UCSD-AML1 (cell line): ENCODE data around the gene PPFIA2.

ENCODE experiments used
- DNase-seq: peaks from one replicate; lab custom pipeline; 2025; ENCODE audit not compliant: unreplicated experiment; lab: John Stamatoyannopoulos, UW

Gene PPFIA2

DNA sequence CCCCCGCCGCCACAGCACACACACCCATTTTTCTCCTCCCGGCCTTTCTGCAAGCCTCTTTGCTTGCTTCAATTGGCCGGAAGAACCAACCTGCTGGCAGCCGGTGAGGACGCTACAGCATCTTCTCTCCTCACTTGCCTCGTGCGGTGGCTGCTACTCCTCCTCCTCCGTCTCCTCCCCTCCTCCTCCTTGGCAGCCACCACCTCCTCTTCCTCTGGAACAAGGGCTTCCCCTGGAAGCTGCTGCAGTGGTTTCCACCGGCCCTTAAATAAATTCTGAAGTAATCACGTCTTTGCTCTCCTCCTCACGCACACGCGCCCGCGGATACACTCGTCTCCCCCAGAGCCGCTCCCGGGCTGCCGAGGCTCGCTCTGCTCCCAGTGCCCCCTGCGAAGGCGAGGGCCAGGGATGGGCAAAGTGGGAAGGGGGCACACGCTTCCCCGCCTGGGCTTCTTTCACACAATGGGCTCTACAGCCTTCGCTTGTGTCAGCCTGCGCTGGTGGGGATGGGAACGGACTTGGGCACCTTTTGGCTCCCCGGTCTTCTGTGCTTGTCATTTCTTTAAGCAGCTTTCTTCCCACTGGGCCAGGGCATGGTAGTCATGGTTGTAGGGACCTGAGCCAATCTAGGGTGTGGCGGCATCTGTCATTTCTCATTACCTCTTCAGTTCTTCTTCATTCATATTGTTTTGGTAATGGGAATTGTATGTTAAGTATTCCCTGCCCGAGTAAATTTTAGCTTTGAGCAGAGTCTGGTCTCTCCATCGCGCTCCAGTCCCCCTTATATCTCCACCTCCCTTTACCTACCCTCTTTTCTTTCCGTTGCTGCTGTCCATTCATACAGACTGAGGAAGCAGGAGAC lies at the start of gene PPFIA2:
Gene PPFIA2 (minus strand): TSS at position 161 of the 862 bp plus-strand sequence.
- DNase-seq: peak; percentile 5

- no peak for DNase-seq
These were observed 41.4 kb upstream of the PPFIA2 start for GRCh38 chr12:81800298-81801148.

- DNase-seq: no peak
These were observed 39.1 kb upstream of the PPFIA2 start for GRCh38 chr12:81798294-81798693.

- DNase-seq: no peak
These were observed 38.0 kb upstream of the PPFIA2 start for GRCh38 chr12:81797100-81797499.

GRCh38 chr12:81792666-81793065 lies 33.5 kb upstream of the PPFIA2 start:
- no peak for DNase-seq

DNA sequence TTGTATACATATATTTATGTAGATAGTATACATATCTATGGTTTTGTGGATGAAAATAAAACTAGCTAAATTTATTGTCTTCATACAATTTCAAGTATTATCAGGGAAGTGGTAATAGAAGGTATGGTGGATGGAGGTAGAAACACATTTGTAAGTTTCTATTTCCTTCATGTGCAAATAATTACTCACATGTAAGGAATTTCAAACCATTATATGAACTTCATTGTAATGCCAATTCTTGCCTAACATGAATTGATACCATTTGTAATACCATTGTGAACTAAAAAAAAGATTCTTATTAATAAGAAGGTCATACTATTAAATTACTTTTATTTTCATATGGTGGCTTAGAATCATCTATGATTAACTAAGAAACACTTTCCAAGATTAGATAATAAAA lies 20.1 kb upstream of the PPFIA2 start:
- DNase-seq: no peak

DNA sequence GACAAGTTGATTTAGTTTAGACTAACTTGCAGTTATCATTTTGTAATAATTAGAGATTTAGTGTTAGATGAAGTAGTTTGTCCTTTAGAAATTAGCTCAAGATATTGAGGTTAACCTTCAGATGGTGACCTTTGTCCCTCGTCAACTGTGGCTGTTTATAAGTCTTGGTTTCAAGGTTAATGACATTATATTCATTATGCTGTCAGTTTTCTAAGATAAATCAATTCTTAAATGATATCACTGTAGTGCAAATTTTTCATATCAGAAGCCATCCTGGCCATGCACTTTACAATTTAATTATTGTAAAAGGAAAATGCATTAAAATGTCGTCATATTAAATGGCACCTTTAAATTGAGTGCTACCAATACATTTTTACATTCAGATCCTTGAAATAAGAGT lies 19.6 kb upstream of the PPFIA2 start:
- DNase-seq: no peak

DNA sequence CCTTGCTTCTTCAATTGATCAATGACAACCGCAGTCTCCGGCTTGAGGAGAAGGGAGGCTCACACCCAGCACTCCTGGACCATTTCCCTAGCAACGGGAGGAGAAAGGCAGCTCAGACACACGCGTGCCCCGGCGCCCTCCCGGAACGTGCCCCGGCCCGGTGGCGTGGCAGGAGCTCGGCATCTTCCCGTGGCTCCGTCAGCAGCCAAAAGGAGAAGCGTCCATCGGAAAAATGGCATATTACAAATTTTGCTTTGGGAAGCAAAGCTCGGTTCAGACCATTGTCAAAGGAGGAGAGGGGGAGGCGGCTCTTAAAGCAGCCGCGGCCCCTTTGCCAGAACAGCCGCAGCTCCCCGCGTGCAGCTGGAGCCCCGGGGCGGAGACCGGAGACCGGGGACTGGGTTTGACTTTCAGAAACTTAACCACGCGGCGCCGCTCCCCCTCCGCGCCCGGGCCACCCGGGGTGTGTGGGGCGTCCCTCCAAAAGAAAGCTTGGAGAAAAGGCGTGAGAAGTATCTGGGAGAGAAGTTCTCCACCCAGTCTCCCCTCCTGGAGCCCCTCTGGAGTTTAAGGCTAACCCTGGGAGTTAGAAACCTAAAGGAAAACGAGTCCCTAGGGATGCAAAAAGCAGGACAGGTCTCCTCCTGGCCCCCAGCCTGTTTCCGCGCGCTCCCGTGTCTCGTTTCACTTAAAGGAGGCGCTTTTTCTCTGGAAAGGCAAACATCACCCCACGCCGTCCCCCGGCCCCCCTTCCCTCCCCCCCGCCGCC lies 545 bp downstream of the PPFIA2 start:
- DNase-seq: no peak

DNA sequence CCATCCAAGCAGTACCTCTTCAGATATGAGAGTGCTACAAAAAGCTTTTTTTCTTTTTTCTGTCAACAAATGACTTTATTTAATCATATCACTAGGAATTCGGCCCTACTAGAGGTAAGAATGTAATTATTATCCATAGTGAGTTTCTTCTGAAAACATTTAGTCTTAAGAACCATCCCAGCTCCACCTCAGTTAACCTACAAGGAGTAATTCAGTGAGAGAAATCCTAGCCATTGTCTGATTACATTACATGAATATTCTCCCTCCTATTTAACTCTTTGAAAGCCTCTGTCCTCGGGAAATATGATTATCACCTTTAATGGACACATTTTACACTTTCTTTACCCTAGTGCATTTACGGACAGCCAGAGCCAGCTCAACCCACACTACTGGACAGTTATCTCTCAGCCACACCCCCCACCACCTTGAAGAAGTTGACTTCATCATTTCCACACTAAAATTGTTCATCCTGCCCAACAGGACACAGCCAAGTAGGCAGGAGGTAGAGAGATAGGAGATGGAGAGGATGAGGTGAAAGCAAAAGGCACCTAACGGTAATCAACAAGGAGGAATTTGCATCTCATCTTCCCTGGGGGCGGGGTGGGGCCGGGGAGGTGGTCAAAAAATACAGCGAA lies 1.3 kb downstream of the PPFIA2 start:
- DNase-seq: no peak

DNA sequence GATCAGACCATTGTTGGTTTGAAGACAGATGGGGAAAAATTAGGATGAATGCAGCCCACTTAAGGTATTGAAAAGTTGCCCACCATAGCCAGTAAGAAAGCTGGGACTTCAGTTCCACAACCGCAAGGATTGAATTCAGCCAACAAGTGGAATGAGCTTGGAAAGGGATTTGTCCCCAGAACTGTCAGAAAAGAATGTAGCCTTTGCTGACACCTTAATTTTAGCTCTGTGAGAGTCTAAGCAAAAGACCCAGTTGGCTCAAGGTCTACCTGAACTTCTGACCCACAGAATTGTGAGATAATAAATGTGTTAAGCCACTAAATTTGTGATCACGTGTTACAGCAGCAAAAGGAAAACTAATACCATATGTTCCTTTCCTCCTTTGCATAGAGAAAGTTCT lies 29.4 kb downstream of the PPFIA2 start:
- DNase-seq: no peak

DNA sequence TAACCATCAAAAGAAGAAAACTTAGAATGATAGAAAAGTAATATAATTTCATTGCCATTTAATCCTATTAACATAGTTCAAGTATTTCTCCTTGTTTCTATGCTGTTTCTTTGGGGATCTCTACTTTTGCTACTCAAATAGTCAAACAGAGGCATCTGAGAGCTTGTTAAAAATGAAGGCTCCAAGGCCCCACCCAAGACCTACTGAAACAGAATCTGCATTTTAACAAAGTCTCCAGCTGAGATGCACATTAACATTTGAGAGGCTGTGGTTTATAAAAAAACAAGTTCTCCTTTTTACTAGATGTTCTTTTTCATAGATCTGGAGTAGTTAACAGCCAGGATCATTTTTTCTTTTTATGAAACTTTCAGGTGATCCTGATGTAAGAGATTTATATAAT lies 31.8 kb downstream of the PPFIA2 start:
- DNase-seq: no peak

- no peak for DNase-seq
These were observed 32.5 kb downstream of the PPFIA2 start for GRCh38 chr12:81726634-81727033.

GRCh38 chr12:81723361-81723760 lies 35.8 kb downstream of the PPFIA2 start:
- no peak for DNase-seq

DNA sequence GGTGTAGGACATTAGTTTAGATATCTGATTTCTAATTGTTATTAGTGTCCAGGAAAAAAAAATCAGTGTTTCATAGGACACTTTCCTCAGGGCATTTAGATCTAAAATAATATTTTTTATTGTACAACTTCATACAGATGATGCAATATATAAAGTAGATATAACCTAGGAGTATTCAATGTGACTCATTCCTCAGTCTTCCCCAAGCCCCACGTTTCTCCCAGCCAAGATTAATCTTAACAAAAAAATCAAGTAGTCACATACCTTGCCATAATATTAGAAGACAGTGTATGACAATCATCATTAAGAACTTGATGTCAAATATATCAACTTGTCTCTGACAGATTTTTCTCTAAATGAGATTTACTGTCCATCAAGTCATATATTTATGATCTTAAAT lies 37.1 kb downstream of the PPFIA2 start:
- no peak for DNase-seq

DNA sequence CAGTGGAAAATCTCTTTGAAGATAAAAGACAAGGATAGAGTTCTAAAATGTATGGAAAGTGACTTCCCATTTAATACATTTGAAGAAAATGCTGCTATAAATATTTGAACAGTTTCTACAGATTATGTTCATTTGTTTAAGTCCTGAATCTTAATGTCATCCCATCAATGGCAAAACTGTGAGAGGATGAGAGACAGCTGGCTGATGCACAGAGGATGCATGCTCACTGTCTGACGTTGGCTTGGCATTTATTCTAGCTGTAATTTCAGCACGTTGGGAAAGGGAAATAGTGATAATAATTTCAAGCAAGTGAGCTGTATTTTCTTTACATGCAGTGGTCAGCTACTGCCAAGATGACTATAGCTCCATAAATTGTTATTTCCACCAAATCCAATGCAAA lies 40.5 kb downstream of the PPFIA2 start:
- DNase-seq: no peak

- DNase-seq: no peak
These were observed 46.6 kb downstream of the PPFIA2 start for GRCh38 chr12:81712536-81712935.

DNA sequence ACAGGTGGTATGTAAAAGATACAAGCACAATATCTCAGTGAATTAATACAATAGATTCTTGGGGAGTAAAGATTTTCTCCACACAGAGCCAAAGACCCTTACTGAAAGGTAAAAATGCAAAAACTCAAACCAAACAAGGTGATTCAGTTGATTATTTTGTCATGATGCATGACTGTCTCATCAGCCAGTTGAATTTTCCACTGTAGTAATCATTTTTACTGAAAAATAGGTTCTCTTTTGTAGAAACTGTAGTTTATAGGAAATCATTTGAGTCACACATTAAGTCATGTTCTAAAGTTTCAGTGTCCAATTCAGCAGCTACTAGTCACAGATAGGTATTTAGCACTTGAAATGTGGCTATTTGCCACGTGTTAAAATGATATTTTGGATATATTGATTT lies 53.6 kb downstream of the PPFIA2 start:
- DNase-seq: no peak

- no peak for DNase-seq
These were observed 59.6 kb downstream of the PPFIA2 start for GRCh38 chr12:81699551-81699950.

DNA sequence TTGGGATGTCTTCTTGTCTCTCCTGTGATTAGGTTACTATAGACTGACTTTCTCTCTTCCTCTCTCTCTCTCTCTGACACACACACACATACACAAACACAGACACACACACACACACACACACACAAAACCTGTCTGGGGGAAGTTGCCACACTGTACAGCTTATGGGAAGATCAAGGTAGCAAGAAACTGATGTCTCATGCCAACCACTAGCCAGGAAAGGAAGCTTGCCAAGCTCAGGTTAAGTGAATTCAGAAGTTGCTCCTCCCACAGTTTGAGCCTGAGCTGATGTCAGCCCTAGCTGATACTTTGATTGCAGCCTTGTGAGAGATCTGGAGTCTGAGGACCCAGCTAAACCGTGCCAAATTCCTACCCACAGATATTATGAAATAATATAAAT lies 67.1 kb downstream of the PPFIA2 start:
- DNase-seq: no peak

DNA sequence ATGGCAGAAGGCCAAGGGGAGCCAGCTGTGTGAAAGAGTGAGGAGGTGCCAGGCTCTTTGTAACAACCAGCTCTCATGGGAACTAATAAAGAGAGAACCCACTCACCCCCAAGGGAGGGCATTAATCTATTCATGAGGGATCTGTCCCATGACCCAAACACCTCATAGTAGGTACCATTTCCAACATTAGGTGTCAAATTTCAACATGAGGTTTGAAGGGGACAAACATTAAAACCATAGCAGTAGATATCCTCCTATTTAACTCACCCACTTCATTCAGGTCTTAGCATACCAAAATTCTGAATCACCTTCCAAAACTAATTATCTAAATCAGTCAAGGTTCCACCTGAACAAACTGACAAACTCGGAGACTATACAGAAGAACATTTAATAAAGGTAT lies 75.3 kb downstream of the PPFIA2 start:
- no peak for DNase-seq

DNA sequence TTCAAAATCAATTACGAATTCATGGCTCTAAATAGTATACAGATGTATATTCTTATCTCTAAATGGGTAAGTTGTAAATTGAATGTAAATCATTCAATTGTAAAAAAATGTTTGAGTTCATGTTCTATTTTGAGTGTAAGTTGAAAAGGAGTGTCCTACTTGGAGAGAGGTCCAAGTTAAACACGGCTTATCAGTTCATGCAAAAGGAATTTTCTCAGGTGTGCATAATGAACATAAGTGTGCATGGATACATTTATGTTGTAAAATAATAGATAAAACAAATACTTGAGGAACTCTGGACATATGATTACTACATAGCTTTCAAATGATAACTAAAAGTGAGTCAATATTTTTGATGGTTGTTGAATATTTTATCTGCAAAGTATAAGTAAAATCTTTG lies 79.5 kb downstream of the PPFIA2 start:
- DNase-seq: no peak
